Stimulated activated CD8-positive, alpha-beta memory T cell treated with anti-CD3 and anti-CD28 coated beads, Interleukin-4, amount 100 ng/mL, for 1 hour (primary cell): ENCODE data around the gene SPAM1.
"Not testable (repeated sequence)": the region's sequence is repeated elsewhere in the genome, so short reads cannot be mapped to it uniquely, and the experiment has no call there.

Source experiments
- DNase-seq, 2 donors: peaks; one replicate each; pipeline ENCODE4 v3.0.0-alpha.2; 2020; ENCODE audit warnings: low read depth in 2 of 2, low spot score in 1 of 2

SPAM1 gene

GRCh38 chr7:123948136-123948535, 23.1 kb downstream of the SPAM1 start:
- no peak for DNase-seq

GRCh38 chr7:123958186-123958703, 33.2 kb downstream of the SPAM1 start:
- no peak for DNase-seq

- no peak for DNase-seq
Observed at GRCh38 chr7:123961771-123962170, 36.7 kb downstream of the SPAM1 start.

DNA sequence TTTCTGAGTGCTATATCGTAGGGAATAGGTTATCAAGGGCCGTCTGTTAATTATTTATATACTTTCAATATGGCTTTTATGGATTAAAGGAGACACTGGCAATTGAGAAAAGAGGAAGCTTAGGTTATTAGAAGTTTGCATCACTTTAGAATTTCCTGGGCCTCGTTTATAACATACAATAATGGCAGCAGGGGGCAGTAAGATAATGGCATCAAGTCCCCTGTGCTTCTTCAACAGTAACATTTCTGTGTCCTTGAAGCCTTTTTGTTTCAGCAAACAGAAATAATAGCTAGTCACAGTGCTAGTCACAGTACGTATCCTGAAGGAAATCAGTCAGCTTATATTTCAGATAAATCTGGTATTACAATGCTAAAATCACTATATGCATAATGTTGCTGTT, 41.9 kb downstream of the SPAM1 start:
- no peak for DNase-seq

DNA sequence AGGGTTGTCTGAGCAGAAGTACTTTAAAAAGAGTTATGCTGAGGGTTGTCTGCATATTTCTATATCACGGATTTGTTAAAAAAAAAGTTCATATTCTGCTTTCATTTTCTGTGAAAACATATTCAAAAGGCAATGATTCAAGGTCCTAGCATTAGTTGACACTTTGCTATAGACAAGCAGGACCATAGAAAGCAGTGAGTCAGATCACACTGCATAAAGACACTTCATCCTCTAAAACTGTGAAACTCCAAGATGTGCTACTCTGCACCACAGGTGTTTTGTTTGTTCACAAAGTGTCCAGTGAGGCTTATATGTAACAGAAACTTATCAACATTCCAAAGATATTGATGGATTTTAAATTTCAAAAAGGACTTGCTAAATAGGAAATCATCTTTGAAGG, 47.0 kb downstream of the SPAM1 start:
- no peak for DNase-seq

- no peak for DNase-seq
Observed at GRCh38 chr7:123972831-123973230, 47.8 kb downstream of the SPAM1 start.

GRCh38 chr7:123974326-123974908, 49.4 kb downstream of the SPAM1 start:
- DNase-seq = no peak

DNA sequence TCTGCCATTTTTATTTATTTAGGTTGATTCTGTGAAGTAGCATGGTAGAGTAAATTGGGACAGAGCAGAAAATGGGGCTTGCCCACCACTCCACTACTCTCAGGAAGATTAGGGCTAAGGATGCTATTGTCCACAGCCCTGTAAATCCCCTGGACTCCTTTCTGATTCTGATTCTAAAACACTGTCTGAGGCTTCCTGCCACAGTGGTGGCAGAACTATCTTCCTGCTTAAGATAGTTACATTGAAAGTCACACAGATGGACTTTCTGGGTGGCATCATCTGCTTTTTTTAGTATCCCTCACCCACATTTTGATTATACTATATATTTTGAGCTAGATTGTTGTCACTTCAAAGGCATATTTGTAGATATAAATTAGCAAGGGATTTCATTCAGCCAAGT, 50.0 kb downstream of the SPAM1 start:
- DNase-seq = no peak

- no peak for DNase-seq
Observed at GRCh38 chr7:123977081-123977480, 52.0 kb downstream of the SPAM1 start.

- DNase-seq = no peak
Observed at GRCh38 chr7:123979876-123980275, 54.8 kb downstream of the SPAM1 start.

GRCh38 chr7:123987445-123987844, 62.4 kb downstream of the SPAM1 start:
- no peak for DNase-seq

DNA sequence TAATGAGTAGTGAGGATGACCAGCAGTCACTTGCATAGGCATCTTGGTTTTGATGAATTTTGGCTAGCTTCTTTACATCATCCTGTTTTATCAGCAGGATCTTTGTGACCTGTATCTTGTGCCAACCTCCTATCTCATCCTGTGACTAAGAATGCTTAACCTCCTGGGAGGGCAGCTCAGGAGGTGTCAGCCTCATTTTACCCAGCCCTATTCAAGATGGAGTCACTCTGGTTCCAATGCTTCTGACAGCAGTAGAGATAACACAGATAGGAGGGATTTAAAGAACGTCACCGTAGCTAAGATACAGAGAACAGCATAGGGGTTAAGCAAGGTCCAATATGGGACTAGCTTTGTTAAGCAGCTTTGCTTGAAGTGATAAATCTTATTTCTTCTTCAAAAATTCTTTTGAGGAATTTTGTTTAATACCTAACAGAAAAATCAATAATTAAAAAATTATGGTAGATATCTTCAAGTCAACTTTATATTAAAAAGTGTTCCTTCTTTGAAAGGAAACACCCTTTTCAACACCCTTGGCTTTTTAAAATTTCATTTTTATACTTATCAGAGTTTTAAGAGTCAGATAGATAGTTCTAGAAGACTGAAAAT, 68.0 kb downstream of the SPAM1 start:
- no peak for DNase-seq

DNA sequence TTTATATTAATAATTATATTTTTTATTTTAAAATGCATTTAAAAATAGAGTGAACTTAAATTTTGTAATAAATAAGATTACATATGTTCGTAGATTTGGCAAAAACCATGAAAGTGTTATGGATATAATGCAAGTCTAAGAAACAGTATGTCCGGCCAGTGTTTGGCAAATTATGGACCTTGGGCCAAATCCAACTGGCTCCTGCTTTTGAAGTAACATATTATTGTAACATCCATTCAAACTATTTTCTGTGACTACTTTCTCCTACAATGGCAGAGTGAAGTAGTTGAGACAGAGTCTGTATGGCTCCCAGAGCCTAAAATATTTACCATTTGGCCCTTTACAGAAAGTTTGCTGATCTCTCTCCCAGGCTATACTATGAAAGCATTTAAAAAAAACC, 69.0 kb downstream of the SPAM1 start:
- DNase-seq = no peak

DNA sequence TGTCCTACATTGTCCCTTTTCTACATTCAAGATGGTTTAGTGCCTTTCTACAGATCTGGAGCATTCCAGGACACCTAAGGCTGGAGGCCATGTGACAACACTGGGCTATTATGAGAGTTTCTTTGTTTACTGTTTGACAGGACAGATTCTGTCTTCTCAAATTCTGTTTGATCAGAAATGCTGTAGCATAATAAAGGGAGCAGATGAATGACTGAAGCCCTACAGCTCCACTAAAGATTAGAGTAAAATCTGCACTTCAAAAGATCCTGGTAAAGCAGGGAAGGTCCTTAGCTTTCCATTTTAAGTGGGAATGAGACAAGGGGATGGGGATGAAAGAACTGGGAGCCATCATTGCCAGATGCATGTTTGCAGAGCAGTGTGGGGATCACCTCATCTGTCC, 69.4 kb downstream of the SPAM1 start:
- DNase-seq = no peak

DNA sequence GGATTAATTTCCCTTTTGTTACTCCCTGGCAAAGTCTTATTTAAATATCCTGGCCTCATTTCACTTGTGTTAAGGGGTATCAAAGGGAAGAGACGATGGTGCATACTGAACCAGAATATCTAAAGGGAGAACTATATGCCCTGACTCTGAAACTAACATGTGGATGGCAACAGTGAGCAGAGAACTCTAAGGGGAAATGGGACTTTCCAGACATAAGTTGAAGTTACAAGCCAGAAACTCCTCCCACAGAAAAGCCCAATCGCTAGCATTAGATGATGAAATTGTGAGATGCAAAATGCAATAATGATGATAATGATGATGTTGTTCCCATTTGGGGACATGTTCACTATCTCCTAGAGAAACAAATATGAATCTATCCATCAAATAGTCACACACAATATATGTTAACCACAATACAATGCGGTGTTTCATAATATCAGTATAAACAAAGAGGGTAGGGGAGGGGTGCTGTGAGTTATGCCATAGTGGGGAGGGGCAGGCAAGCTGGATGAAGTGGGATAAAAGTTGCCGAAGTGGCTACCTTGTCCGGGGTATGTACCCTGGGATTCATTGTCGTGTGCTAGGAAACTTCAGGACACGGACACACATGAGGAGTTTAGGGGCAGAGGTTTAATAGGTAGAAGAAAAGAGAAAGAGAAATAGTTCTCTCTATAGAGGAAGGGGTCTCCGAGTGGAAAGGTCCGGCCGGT, 70.7 kb downstream of the SPAM1 start:
- no peak for DNase-seq

DNA sequence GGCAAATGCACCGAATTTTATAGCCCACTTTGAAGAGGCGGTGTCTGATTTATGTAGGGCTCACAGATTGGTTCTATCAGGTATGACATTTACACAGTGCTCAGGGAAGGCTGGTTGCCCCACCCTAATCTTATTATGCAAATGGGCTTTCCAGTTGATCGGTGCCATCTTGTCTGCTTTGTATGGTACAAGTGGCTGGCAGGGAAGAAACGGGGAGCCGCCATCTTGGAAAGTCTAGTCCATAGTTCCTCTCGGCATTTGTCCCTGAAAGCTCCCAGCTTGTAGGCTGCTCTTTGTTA, 71.2 kb downstream of the SPAM1 start:
- no peak for DNase-seq

GRCh38 chr7:123998921-123999320, 73.9 kb downstream of the SPAM1 start:
- DNase-seq = no peak

DNA sequence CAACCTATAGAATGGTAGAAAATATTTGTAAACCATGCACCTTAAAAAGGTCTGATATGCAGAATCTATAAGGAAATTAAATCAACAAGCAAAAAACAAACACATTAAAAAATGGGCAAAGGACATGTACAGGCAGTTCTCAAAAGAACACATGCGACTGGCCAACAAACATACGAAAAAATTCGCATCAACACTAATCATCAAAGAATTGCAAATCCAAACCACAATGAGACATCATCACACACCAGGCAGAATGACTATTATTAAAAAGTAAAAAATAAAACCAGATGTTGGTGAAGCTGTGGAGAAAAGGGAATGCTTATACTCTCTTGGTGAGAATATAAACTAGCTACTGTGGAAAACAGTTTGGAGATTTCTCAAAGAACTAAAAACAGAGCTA, 74.7 kb downstream of the SPAM1 start:
- DNase-seq = no peak

- not testable (repeated sequence) for DNase-seq
Observed at GRCh38 chr7:124008296-124008695, 83.3 kb downstream of the SPAM1 start.

DNA sequence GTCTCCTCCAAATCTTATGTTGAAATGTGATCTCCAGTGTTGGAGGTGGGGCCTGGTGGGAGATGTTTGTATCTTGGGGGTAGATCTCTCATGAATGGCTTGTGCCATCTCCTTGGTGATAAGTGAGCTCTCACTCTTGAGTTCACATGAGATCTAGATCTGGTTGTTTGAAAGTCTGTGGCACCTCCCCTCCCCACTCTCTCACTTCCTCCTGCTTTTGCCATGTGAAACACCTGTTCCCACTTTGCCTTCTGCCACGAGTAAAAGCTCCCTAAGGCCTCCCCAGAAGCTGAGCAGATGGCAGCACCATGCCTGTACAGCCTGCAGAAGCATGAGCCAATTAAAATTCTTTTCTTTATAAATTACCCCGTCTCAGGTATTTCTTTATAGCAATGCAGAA, 84.3 kb downstream of the SPAM1 start:
- no peak for DNase-seq
